A673 (cell line): ENCODE data around the gene PRKCA. TPM values are rescaled to one million over a fixed set of nuclear protein-coding genes. Genes with fewer than 3 reads are reported as not detected.

ENCODE experiments used
- BruUV-seq: library from RNA; stranded (reverse); fragments of 400-500 nt; replicated peaks from 2 replicates; lab custom pipeline; 2021; lab: Mats Ljungman, UMichigan
- CTCF ChIA-PET: fragments of 300-600 bp; sonication (Branson Sonifier 250); formaldehyde crosslinking; loops from one replicate; lab custom pipeline; 2022; ENCODE audit warnings: antibody characterized with exemption; lab: Charles Lee
- POLR2A ChIA-PET: fragments of 300-600 bp; sonication (Branson Sonifier 250); formaldehyde crosslinking; loops from one replicate; lab custom pipeline; 2022; ENCODE audit warnings: antibody characterized with exemption; ENCODE audit not compliant: low non-redundant PET; lab: Charles Lee
- DNase-seq: peaks from one replicate; pipeline ENCODE4 v3.0.0-alpha.2; 2015; ENCODE audit warnings: low spot score
- H3K27ac ChIP-seq: fragments of 200-600 bp; sonication (generic); 2 replicates; pipeline ENCODE4 v1.5.1; 2016; ENCODE audit warnings: mixed run types, low read depth, mild to moderate bottlenecking, mixed read lengths, antibody characterized with exemption, low read length; ENCODE audit not compliant: poor library complexity, severe bottlenecking
- H3K27me3 ChIP-seq: fragments of 200-600 bp; sonication (generic); replicated peaks from 2 replicates; pipeline ENCODE4 v1.6.1; 2017; ENCODE audit warnings: mixed run types, low read depth, mild to moderate bottlenecking, mixed read lengths, antibody characterized with exemption, low read length; ENCODE audit not compliant: insufficient read depth, poor library complexity
- H3K36me3 ChIP-seq: fragments of 200-600 bp; sonication (generic); 2 replicates; pipeline ENCODE4 v1.6.1; 2016; ENCODE audit warnings: mixed run types, mild to moderate bottlenecking, mixed read lengths, antibody characterized with exemption, low read length; ENCODE audit not compliant: insufficient read depth, poor library complexity, severe bottlenecking
- H3K4me1 ChIP-seq: fragments of 200-600 bp; sonication (generic); 2 replicates; pipeline ENCODE4 v1.6.1; 2017; ENCODE audit warnings: mixed run types, mild to moderate bottlenecking, mixed read lengths, antibody characterized with exemption, low read length; ENCODE audit not compliant: insufficient read depth, poor library complexity, severe bottlenecking
- H3K4me3 ChIP-seq: fragments of 200-600 bp; sonication (generic); 2 replicates; pipeline ENCODE4 v1.5.1; 2016; ENCODE audit warnings: low read depth, mixed run types, mild to moderate bottlenecking, mixed read lengths, low read length; ENCODE audit not compliant: poor library complexity, severe bottlenecking
- H3K9me3 ChIP-seq: fragments of 200-600 bp; sonication (generic); 2 replicates; pipeline ENCODE4 v1.6.1; 2016; ENCODE audit warnings: mixed run types, low read depth, mild to moderate bottlenecking, mixed read lengths, antibody characterized with exemption, low read length; ENCODE audit not compliant: poor library complexity, severe bottlenecking
- EZH2 ChIP-seq: fragments of 200-600 bp; sonication (generic); IDR thresholded peaks from 2 replicates; pipeline ENCODE4 v1.6.1; 2017; ENCODE audit warnings: borderline replicate concordance, low read depth, mild to moderate bottlenecking, mixed read lengths, antibody characterized with exemption, low read length; ENCODE audit not compliant: poor library complexity, severe bottlenecking
- intact Hi-C: fragments of 100-400 bp; cut with micrococcal nuclease; formaldehyde crosslinking; loops from one replicate; pipeline ENCODE4 v1.10.0; 2022; ENCODE audit not compliant: unreplicated experiment
- total RNA-seq: library from RNA; stranded (reverse); gene quantifications from 2 replicates; pipeline ENCODE4 v1.2.3, GENCODE V29; 2021
- TF ChIP-seq, protein P1 (sequence below): fragments of 300-800, 200-600 bp; sonication (generic); conservative IDR thresholded peaks from 2 replicates; pipeline ENCODE4 v1.5.1; 2017; ENCODE audit warnings: low read depth, mild to moderate bottlenecking, antibody characterized with exemption, low read length, moderate library complexity, mixed read lengths

PRKCA gene
- total RNA-seq, 1 experiment from 2014 or later, result 16.3 TPM

- Histone ChIP-seq H3K9me3 (no peaks in the 10 kb centered on the region), H3K27ac (no peak overlapping the region), H3K27me3 (no peaks in the 10 kb centered on the region), H3K36me3 (no peaks in the 10 kb centered on the region), H3K4me3 (peak overlapping the region; percentile 47), H3K4me1 (peaks cover 34% of the 10 kb centered on the region)
- intact Hi-C loops, result no loop called here
- no TSS peak for BruUV-seq
- ChIA-PET POLR2A (no interaction called here), CTCF (no interaction called here)
- TF ChIP-seq, protein P1, sequence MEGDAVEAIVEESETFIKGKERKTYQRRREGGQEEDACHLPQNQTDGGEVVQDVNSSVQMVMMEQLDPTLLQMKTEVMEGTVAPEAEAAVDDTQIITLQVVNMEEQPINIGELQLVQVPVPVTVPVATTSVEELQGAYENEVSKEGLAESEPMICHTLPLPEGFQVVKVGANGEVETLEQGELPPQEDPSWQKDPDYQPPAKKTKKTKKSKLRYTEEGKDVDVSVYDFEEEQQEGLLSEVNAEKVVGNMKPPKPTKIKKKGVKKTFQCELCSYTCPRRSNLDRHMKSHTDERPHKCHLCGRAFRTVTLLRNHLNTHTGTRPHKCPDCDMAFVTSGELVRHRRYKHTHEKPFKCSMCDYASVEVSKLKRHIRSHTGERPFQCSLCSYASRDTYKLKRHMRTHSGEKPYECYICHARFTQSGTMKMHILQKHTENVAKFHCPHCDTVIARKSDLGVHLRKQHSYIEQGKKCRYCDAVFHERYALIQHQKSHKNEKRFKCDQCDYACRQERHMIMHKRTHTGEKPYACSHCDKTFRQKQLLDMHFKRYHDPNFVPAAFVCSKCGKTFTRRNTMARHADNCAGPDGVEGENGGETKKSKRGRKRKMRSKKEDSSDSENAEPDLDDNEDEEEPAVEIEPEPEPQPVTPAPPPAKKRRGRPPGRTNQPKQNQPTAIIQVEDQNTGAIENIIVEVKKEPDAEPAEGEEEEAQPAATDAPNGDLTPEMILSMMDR, result no peak
- TF ChIP-seq EZH2, result no peak
- DNase-seq, result no peak
Observed at GRCh38 chr17:66834426-66834918, 532.1 kb downstream of the PRKCA start.

- H3K27ac ChIP-seq, result no peak within 1 kb of the TSS
- H3K36me3 ChIP-seq, result no peaks in the 10 kb centered on the region
- H3K4me3 ChIP-seq, result peak within 1 kb of the TSS; percentile 47
- CTCF ChIA-PET, result no interaction called here
- H3K4me1 ChIP-seq, result peaks cover 30% of the 10 kb centered on the region
- no peak for TF ChIP-seq EZH2
- TF ChIP-seq, protein P1, result no peak
- no TSS peak for BruUV-seq
- intact Hi-C loops, result no loop called here
- no peaks in the 10 kb centered on the region for H3K27me3 ChIP-seq
- no peaks in the 10 kb centered on the region for H3K9me3 ChIP-seq
- peak; percentile 33 for DNase-seq
- POLR2A ChIA-PET, result no interaction called here
Observed at GRCh38 chr17:66834919-66835454, 532.6 kb downstream of the PRKCA start, which contains the start of gene CACNG5. CACNG5 (plus strand) TSS chr17:66835117; CDS start chr17:66877333, 42,216 bp downstream.

DNA sequence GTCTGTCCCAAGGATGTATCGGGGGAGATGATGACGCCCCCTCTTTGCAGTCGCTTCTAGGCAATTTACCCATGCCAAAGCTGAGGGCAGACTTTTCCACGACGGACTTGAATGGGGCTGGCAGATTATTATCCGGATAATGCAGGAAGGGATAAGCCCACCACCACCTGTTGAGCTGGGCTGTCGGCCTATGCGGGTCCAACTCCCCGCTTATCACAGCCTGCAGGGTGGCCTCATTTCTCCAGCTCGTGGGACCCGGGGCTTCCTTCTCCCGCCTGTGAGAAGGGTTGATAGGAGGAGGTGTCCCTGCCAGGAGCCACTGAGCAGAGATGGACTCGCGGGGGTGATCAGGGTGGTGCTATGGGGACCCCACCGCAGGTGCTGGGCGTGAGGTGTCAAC, 533.1 kb downstream of the PRKCA start:
- no TSS peak for BruUV-seq
- H3K4me3 ChIP-seq, result peak overlapping the region; percentile 47
- no peaks in the 10 kb centered on the region for H3K27me3 ChIP-seq
- POLR2A ChIA-PET, result no interaction called here
- H3K4me1 ChIP-seq, result peaks cover 25% of the 10 kb centered on the region
- no peaks in the 10 kb centered on the region for H3K36me3 ChIP-seq
- no peaks in the 10 kb centered on the region for H3K9me3 ChIP-seq
- no peak for TF ChIP-seq EZH2
- TF ChIP-seq, protein P1, result no peak
- H3K27ac ChIP-seq, result no peak overlapping the region
- DNase-seq, result no peak
- intact Hi-C loops, result no loop called here
- CTCF ChIA-PET, result no interaction called here
